OCI-LY3 (cell line): ENCODE data around the gene CWH43.

Experiments
- EZH2phosphoT487 ChIP-seq: fragments of 200-600 bp; shearing (Covaris generic); IDR thresholded peaks from 2 replicates; pipeline ENCODE4 v1.6.1; 2018; ENCODE audit warnings: antibody characterized with exemption, mixed run types, low read depth
- TF ChIP-seq, protein P1 (sequence below): fragments of 200-600, 300-600 bp; sonication (generic); IDR thresholded peaks from 2 replicates; pipeline ENCODE4 v1.5.1; 2014; ENCODE audit warnings: antibody characterized with exemption, low read length, low read depth

DNA sequence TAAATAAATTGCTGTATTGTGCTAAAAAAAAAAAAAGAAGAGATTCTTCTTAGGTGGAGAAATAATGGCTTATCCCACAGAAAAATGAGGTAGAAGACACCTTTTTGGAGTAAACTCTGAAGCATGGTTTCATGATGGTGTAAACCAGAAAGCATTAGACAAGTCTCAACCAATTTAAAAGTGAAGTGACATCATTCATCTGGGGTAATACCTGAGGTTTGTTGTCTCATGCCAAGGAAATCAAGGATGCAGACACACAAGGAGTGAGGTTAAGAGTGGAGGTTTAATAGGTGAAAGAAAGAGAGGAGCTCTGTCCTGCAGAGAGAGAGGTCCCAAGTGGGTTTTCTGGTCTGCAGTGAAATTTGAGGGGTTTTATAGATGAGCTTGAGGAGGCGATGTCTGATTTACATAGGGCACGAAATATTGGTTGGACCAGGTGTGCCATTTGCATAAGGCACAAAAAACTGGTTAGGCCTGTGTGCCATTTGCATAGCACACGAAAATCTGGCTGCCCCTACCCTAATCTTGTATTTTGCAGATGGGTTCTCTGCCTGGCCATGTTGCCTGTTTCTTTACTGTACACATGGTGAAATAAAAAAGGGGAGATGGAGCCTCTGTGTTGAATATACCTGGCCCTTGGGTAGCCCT, 25.0 kb upstream of the CWH43 start:
- TF ChIP-seq, protein P1, sequence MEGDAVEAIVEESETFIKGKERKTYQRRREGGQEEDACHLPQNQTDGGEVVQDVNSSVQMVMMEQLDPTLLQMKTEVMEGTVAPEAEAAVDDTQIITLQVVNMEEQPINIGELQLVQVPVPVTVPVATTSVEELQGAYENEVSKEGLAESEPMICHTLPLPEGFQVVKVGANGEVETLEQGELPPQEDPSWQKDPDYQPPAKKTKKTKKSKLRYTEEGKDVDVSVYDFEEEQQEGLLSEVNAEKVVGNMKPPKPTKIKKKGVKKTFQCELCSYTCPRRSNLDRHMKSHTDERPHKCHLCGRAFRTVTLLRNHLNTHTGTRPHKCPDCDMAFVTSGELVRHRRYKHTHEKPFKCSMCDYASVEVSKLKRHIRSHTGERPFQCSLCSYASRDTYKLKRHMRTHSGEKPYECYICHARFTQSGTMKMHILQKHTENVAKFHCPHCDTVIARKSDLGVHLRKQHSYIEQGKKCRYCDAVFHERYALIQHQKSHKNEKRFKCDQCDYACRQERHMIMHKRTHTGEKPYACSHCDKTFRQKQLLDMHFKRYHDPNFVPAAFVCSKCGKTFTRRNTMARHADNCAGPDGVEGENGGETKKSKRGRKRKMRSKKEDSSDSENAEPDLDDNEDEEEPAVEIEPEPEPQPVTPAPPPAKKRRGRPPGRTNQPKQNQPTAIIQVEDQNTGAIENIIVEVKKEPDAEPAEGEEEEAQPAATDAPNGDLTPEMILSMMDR, result no peak
- TF ChIP-seq EZH2phosphoT487, result no peak
